H1 (cell line): ENCODE measurements around the gene DOCK9.

ENCODE experiments used
- CHD2 ChIP-seq: IDR thresholded peaks from 2 replicates; pipeline ENCODE4 v1.6.1; 2012; ENCODE audit warnings: low read length, improper control_type of control experiment
- CTCF ChIP-seq, 3 experiments: IDR thresholded peaks; 1 replicate in 2 of 3; 2 replicates in 1 of 3; pipeline versions ENCODE4 v1.5.1 to v1.6.1; 2011; ENCODE audit warnings: low read length in 3 of 3, mild to moderate bottlenecking in 3 of 3, inconsistent platforms in 2 of 3, low read depth in 1 of 3, moderate library complexity in 1 of 3; ENCODE audit not compliant: insufficient read depth in 1 of 3; ENCODE audit errors: control extremely low read depth in 1 of 3
- EP300 ChIP-seq, 2 experiments: IDR thresholded peaks; 1 replicate in 1 of 2; 2 replicates in 1 of 2; pipeline ENCODE4 v1.6.1; 2011 to 2012; ENCODE audit warnings: low read depth in 2 of 2, low read length in 2 of 2, mild to moderate bottlenecking in 2 of 2, borderline replicate concordance in 1 of 2, inconsistent platforms in 1 of 2, moderate library complexity in 1 of 2
- KDM5A ChIP-seq: fragments of 200-600 bp; IDR thresholded peaks from 2 replicates; pipeline ENCODE4 v1.7.1; 2012; ENCODE audit warnings: mild to moderate bottlenecking, low read length, inconsistent platforms, mixed read lengths
- POLR2AphosphoS5 ChIP-seq: IDR thresholded peaks from 2 replicates; pipeline ENCODE4 v1.6.1; 2011; ENCODE audit warnings: low read depth, low read length
- RFX5 ChIP-seq: IDR thresholded peaks from 2 replicates; pipeline ENCODE4 v1.6.1; 2011; ENCODE audit warnings: low read depth, low read length, improper control_type of control experiment, borderline replicate concordance
- SIN3A ChIP-seq, 2 experiments: IDR thresholded peaks in 1 of 2; conservative IDR thresholded peaks in 1 of 2; 2 replicates each; pipeline ENCODE4 v1.6.1; 2011 to 2012; ENCODE audit warnings: low read length in 2 of 2, improper control_type of control experiment in 1 of 2, low read depth in 1 of 2, mild to moderate bottlenecking in 1 of 2
- SP1 ChIP-seq: IDR thresholded peaks from 2 replicates; pipeline ENCODE4 v1.6.1; 2011; ENCODE audit warnings: low read depth, low read length
- SRF ChIP-seq: IDR thresholded peaks from 2 replicates; pipeline ENCODE4 v1.6.1; 2011; ENCODE audit warnings: mild to moderate bottlenecking, low read depth, low read length, moderate library complexity

GRCh38 chr13:98797456-98797855 lies 180.4 kb downstream of the DOCK9 start:
- TF ChIP-seq RFX5 (no peak), CHD2 (no peak), SP1 (no peak), KDM5A (no peak), POLR2AphosphoS5 (no peak), EP300 (IDR thresholded peaks at IDR 0.05; ENCODE audit: borderline replicate concordance in 1 of 2, low read depth in 2 of 2, low read length in 2 of 2) (no peak), SRF (no peak), CTCF (IDR thresholded peaks at IDR 0.05; ENCODE audit: control extremely low read depth in 1 of 3, insufficient read depth in 1 of 3, low read depth in 1 of 3, low read length in 3 of 3) (no peak), SIN3A (conservative IDR thresholded peaks at IDR 0.05 in 1 of 2, IDR thresholded peaks at IDR 0.05 in 1 of 2; ENCODE audit: low read depth in 1 of 2, low read length in 2 of 2) (no peak)
